Stimulated activated CD8-positive, alpha-beta memory T cell treated with anti-CD3 and anti-CD28 coated beads, Interleukin-15, amount 100 ng/mL, for 1 hour (primary cell): Measurements from ENCODE around the gene MED13L.
"Not testable (repeated sequence)": the region's sequence is repeated elsewhere in the genome, so short reads cannot be mapped to it uniquely, and the experiment has no call there.

Experiments used
- DNase-seq: peaks from one replicate; pipeline ENCODE4 v3.0.0-alpha.2; 2020; ENCODE audit warnings: low read depth

Gene MED13L

DNA sequence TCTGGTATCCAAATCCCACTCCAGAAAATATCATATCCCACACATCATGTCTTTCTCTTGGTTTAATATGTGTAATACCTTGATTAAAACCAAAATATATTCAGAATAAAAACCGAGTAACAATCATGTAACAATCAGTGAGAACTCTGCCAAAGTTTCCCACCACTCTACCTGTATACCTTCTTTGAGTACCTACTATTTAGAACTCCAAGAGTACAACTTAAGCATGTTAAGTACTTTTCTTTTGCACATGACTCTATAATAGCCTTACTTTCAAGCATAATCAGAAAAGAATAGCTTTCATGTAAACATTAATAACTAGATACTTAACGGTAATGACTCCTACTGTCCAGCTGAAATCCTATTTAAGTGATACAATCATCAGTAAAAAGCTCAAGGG, 223.2 kb downstream of the MED13L start:
- no peak for DNase-seq

DNA sequence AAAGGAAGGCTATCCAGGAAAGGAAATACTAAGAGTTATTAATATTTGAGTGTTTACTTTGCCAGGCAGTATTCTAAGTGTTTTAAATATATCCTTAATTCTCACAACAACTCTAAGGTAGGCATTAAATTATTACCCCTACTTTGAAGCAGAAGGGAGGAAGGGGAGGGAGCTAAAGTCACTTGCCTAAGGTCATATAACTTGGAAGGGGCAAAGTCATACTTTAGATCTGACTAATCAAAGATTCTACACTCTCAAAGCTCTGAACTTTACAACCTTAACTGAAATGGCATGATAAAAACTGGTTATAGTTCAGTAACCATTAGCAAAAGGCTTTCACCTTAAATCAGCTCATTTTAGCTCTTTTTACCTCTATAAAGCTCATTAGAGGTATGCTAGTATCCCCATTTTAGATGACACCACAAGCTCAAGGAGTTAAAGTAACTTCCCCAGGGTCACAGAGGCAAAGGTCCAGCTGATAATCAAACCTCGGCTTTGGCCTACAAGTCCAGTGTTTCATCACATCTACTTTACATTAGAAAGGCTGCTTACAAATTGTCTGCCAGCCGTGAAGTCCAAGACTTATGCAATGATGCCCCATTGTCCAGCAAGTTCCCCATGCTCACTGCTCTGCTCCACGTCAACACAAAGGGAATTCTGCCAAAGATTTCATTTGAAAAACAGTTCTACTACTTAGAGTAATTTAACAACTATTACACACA, 223.9 kb downstream of the MED13L start:
- no peak for DNase-seq

DNA sequence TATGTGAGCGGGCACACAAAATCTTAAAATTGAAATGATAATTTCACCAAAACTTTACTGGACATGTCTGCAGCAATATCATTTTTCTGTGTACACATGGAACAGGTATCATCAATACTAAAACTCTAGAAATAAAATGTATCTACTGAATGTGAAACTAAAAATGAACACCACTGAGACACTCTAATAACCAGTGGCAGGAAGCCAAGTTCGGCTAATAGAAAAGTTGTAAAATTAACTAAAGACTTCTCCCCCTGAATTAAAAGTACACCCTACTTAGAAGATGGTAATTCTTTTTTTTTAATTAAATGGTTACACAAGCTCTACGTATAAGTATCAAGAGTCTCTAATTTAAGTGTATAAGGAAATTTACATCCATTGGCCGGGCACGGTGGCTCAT, 227.2 kb downstream of the MED13L start:
- DNase-seq: no peak

GRCh38 chr12:116048879-116049278, 228.6 kb downstream of the MED13L start:
- DNase-seq: no peak

DNA sequence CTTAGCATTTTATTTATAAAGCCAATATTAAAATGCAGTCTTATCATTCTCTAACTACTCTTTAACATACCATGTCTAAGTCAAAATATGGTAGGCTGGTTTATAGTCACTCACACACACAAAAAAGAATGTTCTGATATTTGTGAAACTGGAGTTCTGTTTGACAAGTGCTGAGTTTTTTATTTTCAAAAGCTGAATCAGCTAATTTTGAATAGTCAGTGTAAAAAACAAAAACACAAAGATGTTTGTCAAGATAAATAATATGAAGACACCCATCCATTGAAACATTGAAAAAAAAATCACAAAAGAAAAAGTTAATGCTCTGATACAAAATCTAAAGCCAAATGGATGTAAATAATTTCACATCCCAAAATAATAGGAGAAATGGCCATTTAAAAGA, 231.5 kb downstream of the MED13L start:
- DNase-seq: no peak

GRCh38 chr12:116045150-116045549, 232.3 kb downstream of the MED13L start:
- DNase-seq: no peak

DNA sequence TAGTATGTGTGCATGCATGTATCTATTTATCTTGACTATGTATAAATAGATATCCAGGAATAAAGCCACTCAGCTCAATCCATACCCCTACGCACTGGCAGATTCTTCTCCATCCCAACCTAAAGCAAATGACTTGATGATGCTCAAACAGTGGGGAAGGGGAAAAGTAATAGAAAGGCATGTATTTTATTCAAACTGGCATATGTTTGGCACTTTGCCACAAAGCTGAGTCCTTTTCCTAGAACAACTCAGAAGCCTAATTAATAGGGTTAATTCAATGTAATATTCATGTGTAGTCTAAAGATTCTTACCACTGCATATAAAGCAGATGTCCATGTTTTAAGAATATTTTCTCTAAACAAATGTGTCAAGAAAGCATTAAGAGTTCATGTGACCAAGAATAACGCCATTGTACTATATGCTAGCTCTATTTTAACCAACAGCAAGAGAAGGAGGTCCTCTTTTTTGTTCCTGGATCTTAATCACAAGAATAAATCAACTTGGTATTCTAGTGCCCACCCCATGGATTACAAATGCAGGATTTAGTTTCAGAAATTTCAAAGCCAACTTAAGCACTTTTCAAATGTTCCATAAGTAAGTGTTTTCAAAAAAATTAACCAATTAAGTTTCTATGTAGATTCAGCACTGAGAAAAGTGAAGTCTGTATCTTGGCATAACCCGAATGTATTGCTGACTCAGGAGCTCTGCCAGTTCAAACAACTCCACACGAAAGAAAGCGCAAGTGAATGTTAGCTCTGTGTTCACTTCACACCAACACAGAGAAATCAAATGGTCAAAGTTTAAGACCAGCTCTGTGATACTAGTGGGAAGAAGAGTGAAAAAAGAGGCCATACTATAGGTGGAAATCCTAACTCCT, 233.6 kb downstream of the MED13L start:
- DNase-seq: no peak

- DNase-seq: no peak
Observed at GRCh38 chr12:116040402-116040801, 237.1 kb downstream of the MED13L start.

GRCh38 chr12:116039081-116039480, 238.4 kb downstream of the MED13L start:
- no peak for DNase-seq

- no peak for DNase-seq
Observed at GRCh38 chr12:116037941-116038837, 239.3 kb downstream of the MED13L start.

DNA sequence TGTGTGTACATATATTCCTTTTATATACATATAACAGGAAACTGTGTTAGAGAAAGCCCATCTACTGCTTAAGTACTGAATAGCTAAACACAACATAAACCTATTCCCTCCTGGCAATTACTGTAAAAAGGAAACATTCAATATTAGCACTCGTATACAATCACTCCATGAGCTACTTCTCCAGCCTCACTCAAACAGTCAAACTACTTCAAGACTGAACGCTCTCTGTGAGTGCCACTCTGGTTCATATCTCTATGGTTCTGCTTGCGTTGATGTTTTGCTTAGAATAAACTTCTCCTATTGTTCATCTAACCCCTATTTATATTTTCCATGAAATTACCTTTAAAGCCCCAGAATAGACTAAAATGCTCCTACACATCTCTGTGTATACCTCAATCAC, 243.7 kb downstream of the MED13L start:
- no peak for DNase-seq

DNA sequence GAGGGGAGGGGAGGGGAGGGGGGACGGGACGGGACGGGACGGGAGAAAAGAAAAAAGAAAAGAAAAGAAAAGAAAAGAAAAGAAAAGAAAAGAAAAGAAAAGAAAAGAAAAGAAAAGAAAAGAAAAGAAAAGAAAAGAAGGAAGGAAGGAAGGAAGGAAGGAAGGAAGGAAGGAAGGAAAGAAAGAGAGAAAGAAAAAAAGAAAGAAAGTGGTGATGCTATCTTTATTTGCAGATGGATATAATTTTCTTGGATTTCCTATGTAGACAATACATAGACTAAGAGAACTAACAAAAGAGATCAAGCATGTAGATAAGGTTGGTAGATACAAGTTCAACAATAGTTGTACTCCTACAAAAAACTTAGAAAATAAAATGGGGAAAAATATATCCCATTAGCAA, 245.9 kb downstream of the MED13L start:
- not testable (repeated sequence) for DNase-seq

GRCh38 chr12:116028619-116029018, 248.9 kb downstream of the MED13L start:
- no peak for DNase-seq

- no peak for DNase-seq
Observed at GRCh38 chr12:116027551-116027821, 250.0 kb downstream of the MED13L start.

- DNase-seq: no peak
Observed at GRCh38 chr12:116026768-116027550, 250.5 kb downstream of the MED13L start.

- DNase-seq: no peak
Observed at GRCh38 chr12:116026346-116026745, 251.1 kb downstream of the MED13L start.

DNA sequence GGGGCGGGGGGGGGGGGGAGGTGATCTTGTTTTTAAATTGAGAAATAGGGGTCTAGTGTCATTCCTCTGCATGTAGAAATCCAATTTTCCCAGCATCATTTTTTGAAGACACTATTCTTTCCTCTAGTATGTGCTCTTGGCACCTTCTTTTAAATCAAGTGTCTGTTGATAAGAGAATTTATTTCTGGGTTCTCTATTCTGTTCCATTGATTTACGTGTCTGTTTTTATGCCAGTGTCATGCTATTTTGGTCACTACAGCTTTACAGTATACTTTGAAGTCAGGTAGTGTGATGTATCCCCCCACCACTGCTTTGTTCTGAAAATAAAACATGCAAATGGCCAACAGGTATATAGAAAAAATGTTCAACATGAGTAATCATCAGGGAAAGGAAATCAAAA, 252.7 kb downstream of the MED13L start:
- DNase-seq: no peak

DNA sequence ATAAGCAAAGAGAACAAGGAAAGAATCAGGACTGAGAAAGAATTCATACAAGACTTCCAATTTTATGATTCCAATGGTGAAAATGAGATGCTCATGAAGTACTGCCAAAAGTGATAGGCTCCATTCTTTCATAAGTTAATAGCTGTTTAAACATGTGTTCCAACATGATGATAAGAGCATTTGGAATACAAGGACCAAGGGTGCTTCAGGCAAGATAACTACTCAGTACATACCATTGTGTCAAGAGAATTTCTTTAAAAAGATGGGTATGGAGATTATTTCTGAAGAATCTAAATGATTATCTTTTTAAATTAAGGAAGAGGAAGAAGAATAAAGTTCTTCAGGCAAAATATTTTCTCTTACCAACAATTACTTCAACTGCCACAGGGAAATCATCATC, 258.1 kb downstream of the MED13L start:
- DNase-seq: no peak

GRCh38 chr12:116018282-116018681, 259.2 kb downstream of the MED13L start:
- no peak for DNase-seq

- DNase-seq: no peak
Observed at GRCh38 chr12:116015525-116015924, 262.0 kb downstream of the MED13L start.

- no peak for DNase-seq
Observed at GRCh38 chr12:116012757-116013156, 264.7 kb downstream of the MED13L start.

DNA sequence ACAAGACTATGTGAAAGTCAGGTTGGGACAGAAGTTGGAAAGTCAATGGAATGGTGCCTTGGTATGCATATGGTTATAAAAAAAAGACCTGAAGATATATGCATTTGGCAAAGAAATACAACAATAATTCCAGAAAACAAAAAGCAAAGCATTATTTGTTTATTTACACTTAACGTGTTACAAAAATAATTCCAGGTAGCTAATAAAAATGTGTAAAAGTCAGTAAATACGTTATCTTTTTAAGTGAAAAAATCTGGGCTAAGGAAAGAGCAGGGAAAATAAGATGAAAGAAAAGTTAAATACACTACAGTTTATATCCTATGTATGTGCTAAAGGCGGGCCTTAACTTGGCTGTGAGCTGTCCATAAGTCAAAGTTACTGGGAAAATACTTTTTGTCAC, 266.3 kb downstream of the MED13L start:
- DNase-seq: no peak
